Breast epithelium (tissue), 3 donors: ENCODE results near the gene CYP26C1.

Source experiments
- POLR2A ChIP-seq: fragments of 450-650 bp; IDR thresholded peaks from one replicate; pipeline ENCODE4 v1.6.1; 2016; ENCODE audit warnings: antibody characterized with exemption, mild to moderate bottlenecking, moderate library complexity
- POLR2AphosphoS5 ChIP-seq, 3 donors: sonication (generic); formaldehyde crosslinking; IDR thresholded peaks; one replicate each; pipeline ENCODE4 v1.6.1; 2017; ENCODE audit warnings: antibody characterized with exemption in 3 of 3

DNA sequence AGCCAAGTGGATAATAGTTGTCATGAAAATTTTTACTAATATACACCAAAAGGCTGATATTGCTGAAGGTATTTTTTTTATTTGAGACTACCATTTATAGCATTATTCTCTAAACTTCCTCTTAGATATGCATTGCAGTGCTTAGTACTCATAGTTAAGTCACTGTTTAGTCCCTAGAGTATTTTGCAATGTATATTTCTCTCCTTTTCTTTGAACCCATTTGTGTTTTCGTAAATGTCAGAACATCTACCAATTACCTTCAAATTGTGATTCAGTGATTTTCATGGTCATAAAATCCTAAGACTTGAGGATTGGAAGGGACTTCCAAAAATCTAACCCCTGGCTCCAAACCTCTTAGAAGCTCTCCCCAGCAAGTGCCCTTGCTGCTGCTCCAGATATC is 21.5 kb upstream of the CYP26C1 start:
- TF ChIP-seq POLR2AphosphoS5 (IDR thresholded peaks at IDR 0.05) (no peak), POLR2A (no peak)
